Measurements from ENCODE around the gene MUC12.

Gene MUC12

DNA sequence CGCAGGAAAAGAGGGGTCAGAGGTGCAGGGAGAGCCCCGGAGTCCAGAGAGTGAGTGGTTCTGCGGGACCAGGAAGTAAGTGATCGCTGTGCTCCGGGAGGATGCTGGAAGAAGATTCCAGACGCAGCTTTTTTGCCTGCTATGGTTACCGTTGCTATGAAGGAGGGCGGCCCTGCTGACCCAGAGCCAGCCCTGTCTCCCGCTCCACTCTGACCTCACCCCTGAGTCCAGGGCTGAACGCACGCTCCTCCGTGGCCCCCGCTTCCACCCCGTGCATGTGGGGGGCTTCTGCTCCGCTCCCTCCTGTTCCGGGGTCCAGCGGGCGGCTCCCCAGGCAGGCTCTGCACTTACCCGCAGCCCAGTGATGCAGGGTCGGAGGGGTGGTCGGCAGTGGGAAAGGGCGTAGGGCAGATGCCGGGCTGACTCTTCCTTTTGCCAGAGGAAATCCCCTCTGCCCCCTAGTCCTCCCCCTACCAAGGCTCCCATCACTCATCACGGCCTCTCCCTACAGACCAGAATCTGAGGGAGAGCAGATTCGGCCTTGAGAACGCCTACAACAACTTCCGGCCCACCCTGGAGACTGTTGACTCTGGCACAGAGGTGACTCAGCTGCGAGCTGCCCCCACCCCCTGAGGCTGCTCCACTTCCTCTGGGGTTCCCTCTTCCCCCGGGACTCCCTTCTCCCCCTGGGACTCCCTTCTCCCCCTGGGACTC, 47.9 kb downstream of the MUC12 start:
- peak overlapping the region; percentile 64 for H3K4me3 ChIP-seq (ENCODE audit: low read depth, low read length)
- DNase-seq (ENCODE audit: low read depth): peak; percentile 48

DNA sequence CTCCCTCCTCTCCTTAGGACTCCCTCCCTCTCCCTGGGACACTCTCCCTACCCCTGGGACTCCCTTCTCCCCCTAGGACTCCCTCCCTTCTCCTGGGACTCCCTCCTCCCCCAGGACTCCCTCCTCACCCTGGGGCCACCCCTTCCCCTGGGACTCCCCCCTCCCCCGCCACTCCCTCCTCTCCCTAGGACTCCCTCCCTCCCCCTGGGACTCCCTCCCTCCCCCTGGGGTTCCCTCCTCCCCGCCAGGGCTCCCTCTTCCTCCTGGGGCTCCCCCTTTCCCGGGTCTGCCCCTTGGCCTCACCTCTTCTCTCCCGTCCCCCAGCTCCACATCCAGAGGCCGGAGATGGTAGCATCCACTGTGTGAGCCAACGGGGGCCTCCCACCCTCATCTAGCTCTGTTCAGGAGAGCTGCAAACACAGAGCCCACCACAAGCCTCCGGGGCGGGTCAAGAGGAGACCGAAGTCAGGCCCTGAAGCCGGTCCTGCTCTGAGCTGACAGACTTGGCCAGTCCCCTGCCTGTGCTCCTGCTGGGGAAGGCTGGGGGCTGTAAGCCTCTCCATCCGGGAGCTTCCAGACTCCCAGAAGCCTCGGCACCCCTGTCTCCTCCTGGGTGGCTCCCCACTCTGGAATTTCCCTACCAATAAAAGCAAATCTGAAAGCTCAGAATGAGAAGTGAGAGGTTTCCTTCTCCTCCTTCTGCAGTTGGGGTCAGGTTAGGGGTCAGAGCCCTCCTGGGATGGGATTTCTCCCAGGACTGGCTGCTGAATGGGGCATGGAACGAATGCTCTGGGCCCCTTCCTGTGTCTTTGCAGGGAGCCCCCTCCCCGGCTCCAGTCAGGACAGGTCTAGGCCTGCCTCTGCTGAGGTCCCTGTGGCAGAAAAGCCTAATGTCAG, 49.2 kb downstream of the MUC12 start:
- DNase-seq (ENCODE audit: low read depth): no peak
- TF ChIP-seq, protein P1, sequence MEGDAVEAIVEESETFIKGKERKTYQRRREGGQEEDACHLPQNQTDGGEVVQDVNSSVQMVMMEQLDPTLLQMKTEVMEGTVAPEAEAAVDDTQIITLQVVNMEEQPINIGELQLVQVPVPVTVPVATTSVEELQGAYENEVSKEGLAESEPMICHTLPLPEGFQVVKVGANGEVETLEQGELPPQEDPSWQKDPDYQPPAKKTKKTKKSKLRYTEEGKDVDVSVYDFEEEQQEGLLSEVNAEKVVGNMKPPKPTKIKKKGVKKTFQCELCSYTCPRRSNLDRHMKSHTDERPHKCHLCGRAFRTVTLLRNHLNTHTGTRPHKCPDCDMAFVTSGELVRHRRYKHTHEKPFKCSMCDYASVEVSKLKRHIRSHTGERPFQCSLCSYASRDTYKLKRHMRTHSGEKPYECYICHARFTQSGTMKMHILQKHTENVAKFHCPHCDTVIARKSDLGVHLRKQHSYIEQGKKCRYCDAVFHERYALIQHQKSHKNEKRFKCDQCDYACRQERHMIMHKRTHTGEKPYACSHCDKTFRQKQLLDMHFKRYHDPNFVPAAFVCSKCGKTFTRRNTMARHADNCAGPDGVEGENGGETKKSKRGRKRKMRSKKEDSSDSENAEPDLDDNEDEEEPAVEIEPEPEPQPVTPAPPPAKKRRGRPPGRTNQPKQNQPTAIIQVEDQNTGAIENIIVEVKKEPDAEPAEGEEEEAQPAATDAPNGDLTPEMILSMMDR (IDR thresholded peaks at IDR 0.05; ENCODE audit: low read depth, low read length, missing control alignments): no peak
- peak overlapping the region; percentile 36 for H3K4me3 ChIP-seq (ENCODE audit: low read depth, low read length)

More for the DNA sequence above, 47.9 kb downstream of the MUC12 start:
- TF ChIP-seq, protein P1 (IDR thresholded peaks at IDR 0.05; ENCODE audit: low read depth, low read length, missing control alignments): no peak

DNA sequence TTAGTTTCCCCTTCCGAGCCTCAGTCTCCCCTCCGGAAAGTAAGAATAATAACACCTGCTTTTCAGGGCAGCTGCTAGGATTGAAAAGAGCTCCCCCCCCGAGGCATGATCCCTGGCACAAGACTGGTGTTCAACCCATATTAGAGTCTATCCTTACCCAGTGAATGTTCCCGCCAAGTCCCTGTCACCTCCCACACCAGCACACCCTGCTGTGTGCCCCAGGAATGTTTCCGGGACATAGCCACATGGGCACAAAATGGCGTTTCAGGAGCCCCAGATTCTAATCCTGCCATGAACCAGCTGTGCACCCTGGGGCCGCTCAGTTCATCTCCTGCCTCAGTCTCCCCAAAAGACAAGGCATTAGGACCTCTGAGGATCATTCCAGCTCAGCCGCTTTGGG, 51.1 kb downstream of the MUC12 start:
- no peak for DNase-seq (ENCODE audit: low read depth)
- no peak overlapping the region for H3K4me3 ChIP-seq (ENCODE audit: low read depth, low read length)
- TF ChIP-seq, protein P1 (IDR thresholded peaks at IDR 0.05; ENCODE audit: low read depth, low read length, missing control alignments): no peak

DNA sequence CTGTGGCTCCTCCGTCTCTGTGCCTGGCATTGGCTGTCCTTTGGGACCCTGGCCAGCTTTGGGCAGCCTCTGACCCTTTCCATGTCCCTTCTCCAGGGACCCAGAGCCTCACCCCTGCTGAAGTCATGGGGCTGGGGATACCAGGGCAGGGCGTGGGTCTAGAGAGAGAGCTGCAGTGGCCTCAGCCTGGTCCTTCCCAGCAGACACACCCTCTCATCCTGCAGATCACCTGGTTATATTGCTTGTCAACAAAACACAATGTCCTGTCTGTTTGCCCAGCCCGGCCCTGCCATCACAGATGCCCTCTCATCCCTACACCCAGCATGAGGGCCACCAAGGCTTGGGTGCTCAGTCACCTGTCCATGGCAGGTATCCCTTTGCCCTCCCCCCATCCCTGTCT, 52.3 kb downstream of the MUC12 start:
- H3K4me3 ChIP-seq (ENCODE audit: low read depth, low read length): no peak overlapping the region
- DNase-seq (ENCODE audit: low read depth): no peak
- TF ChIP-seq, protein P1 (IDR thresholded peaks at IDR 0.05; ENCODE audit: low read depth, low read length, missing control alignments): no peak

DNA sequence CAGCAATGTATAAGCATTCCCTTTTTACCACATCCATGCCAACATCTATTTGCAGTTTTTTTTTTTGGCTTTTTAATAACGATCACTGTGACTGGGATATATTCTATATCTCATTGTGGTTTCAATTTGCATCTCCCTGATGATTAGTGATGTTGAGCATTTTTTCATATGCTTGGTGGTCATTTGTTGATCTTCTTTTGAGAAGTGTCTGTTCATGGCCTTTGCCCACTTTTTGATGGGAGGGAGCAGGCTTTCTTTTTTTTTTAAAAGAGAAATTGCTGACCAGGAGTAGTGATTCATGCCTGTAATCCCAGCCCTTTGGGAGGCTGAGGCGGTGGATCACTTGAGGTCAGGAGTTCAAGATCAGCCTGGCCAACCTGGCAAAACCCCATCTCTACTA, 54.5 kb downstream of the MUC12 start:
- DNase-seq (ENCODE audit: low read depth): no peak
- no peak overlapping the region for H3K4me3 ChIP-seq (ENCODE audit: low read depth, low read length)
- TF ChIP-seq, protein P1 (IDR thresholded peaks at IDR 0.05; ENCODE audit: low read depth, low read length, missing control alignments): no peak

DNA sequence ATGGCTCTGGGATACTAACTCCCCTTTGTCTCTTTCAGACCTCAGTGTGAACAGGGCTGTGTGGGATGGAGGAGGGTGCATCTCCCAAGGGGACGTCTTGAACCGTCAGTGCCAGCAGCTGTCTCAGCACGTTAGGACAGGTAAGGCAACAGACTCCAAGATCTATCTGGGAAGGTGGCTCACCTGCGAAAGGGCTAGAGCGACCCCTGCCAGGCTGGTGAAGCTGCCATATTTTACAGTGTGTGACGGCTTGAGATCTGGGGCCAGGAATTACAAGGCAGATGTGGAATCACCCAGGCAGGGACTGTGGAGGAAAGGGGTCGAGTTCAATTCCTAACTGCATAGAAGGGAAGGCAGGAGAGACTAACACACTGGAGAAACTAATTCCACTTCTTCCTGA, 61.7 kb downstream of the MUC12 start:
- TF ChIP-seq, protein P1 (IDR thresholded peaks at IDR 0.05; ENCODE audit: low read depth, low read length, missing control alignments): peak; percentile 17
- no peak overlapping the region for H3K4me3 ChIP-seq (ENCODE audit: low read depth, low read length)
- DNase-seq (ENCODE audit: low read depth): no peak

Data from GM12864 (cell line).